WTC11 (cell line): Measurements from ENCODE around the gene ZNF813. TPM values are rescaled to one million over a fixed set of nuclear protein-coding genes. Genes with fewer than 3 reads are reported as not detected.

Source experiments
- ATAC-seq: fragments of 200-7000 bp; cut with Tn5 transposase; 2 replicates; pipeline ENCODE4 v1.10.0; 2021; ENCODE audit warnings: mild to moderate bottlenecking, moderate library complexity
- CTCF ChIA-PET: fragments of 300-600 bp; sonication (Branson Sonifier 250); formaldehyde crosslinking; loops from one replicate; lab custom pipeline; 2021; ENCODE audit warnings: antibody characterized with exemption; lab: Charles Lee
- POLR2A ChIA-PET: fragments of 350-600 bp; sonication (Branson Sonifier 250); formaldehyde crosslinking; loops from one replicate; lab custom pipeline; 2021; ENCODE audit warnings: antibody characterized with exemption; lab: Charles Lee
- DNase-seq: peaks from one replicate; pipeline ENCODE4 v3.0.0; 2021; ENCODE audit warnings: low spot score
- H3K27ac Mint-ChIP-seq: 2 replicates; pipeline ENCODE4 v1.8.0; 2021; ENCODE audit warnings: mixed read lengths
- H3K27me3 Mint-ChIP-seq: 2 replicates; pipeline ENCODE4 v1.8.0; 2021; ENCODE audit warnings: low read depth, mild to moderate bottlenecking, moderate library complexity, mixed read lengths
- H3K36me3 Mint-ChIP-seq: 2 replicates; pipeline ENCODE4 v1.8.0; 2021; ENCODE audit warnings: mixed read lengths
- H3K4me1 Mint-ChIP-seq: 2 replicates; pipeline ENCODE4 v1.8.0; 2022; ENCODE audit warnings: mixed read lengths
- H3K4me3 Mint-ChIP-seq: 2 replicates; pipeline ENCODE4 v1.8.0; 2021; ENCODE audit warnings: mild to moderate bottlenecking, moderate library complexity, mixed read lengths
- H3K9me3 Mint-ChIP-seq: 2 replicates; pipeline ENCODE4 v1.8.0; 2021; ENCODE audit warnings: mixed read lengths
- CBFB ChIP-seq: sonication (generic); formaldehyde crosslinking; IDR thresholded peaks from 2 replicates; pipeline ENCODE4 v1.8.1; 2022; ENCODE audit warnings: mild to moderate bottlenecking, low read depth, missing genetic modification reagents
- CREB1 ChIP-seq: sonication (generic); formaldehyde crosslinking; IDR thresholded peaks from 2 replicates; pipeline ENCODE4 v1.8.0; 2023; ENCODE audit warnings: mild to moderate bottlenecking, missing genetic modification reagents
- CTCF ChIP-seq: fragments of 200-600 bp; IDR thresholded peaks from 2 replicates; pipeline ENCODE4 v1.8.0; 2022; ENCODE audit warnings: antibody characterized with exemption
- ELF4 ChIP-seq: sonication (generic); formaldehyde crosslinking; IDR thresholded peaks from 2 replicates; pipeline ENCODE4 v1.8.1; 2022; ENCODE audit warnings: low read depth, mild to moderate bottlenecking, moderate library complexity, missing genetic modification reagents
- FOXJ3 ChIP-seq: sonication (generic); formaldehyde crosslinking; IDR thresholded peaks from 2 replicates; pipeline ENCODE4 v1.9.0; 2021; ENCODE audit warnings: missing genetic modification reagents, mild to moderate bottlenecking, borderline replicate concordance
- GABPB1 ChIP-seq: sonication (generic); formaldehyde crosslinking; IDR thresholded peaks from 2 replicates; pipeline ENCODE4 v1.8.1; 2023; ENCODE audit warnings: mild to moderate bottlenecking, missing genetic modification reagents
- GRHL2 ChIP-seq: fragments of 250-450 bp; sonication (Bioruptor Pico); IDR thresholded peaks from 2 replicates; pipeline ENCODE4 v1.8.0; 2022; ENCODE audit warnings: mild to moderate bottlenecking, moderate library complexity; ENCODE audit not compliant: insufficient replicate concordance, severe bottlenecking
- GTF2I ChIP-seq: fragments of 250-450 bp; sonication (Bioruptor Pico); conservative IDR thresholded peaks from 2 replicates; pipeline ENCODE4 v1.4.0; 2021; ENCODE audit warnings: mild to moderate bottlenecking
- JUN ChIP-seq: sonication (generic); formaldehyde crosslinking; IDR thresholded peaks from 2 replicates; pipeline ENCODE4 v1.8.0; 2023; ENCODE audit warnings: mild to moderate bottlenecking, missing genetic modification reagents
- KAT7 ChIP-seq: sonication (generic); formaldehyde crosslinking; IDR thresholded peaks from 2 replicates; pipeline ENCODE4 v1.8.1; 2023; ENCODE audit warnings: missing genetic modification reagents, mild to moderate bottlenecking, borderline replicate concordance
- MLX ChIP-seq: sonication (generic); formaldehyde crosslinking; IDR thresholded peaks from 2 replicates; pipeline ENCODE4 v1.8.1; 2023; ENCODE audit warnings: mild to moderate bottlenecking, missing genetic modification reagents, moderate library complexity
- NFATC4 ChIP-seq: fragments of 250-450 bp; sonication (Bioruptor Pico); IDR thresholded peaks from 2 replicates; pipeline ENCODE4 v1.9.0; 2021; ENCODE audit warnings: mild to moderate bottlenecking
- PRRX2 ChIP-seq: fragments of 250-450 bp; sonication (Bioruptor Pico); IDR thresholded peaks from 2 replicates; pipeline ENCODE4 v1.8.0; 2021; ENCODE audit warnings: mild to moderate bottlenecking
- RELA ChIP-seq: sonication (generic); formaldehyde crosslinking; IDR thresholded peaks from 2 replicates; pipeline ENCODE4 v1.8.1; 2022; ENCODE audit warnings: missing genetic modification reagents, mild to moderate bottlenecking, borderline replicate concordance
- RORB ChIP-seq: fragments of 250-450 bp; sonication (Bioruptor Pico); IDR thresholded peaks from 2 replicates; pipeline ENCODE4 v1.9.0; 2021; ENCODE audit warnings: mild to moderate bottlenecking
- SMAD3 ChIP-seq: sonication (generic); formaldehyde crosslinking; IDR thresholded peaks from 2 replicates; pipeline ENCODE4 v1.8.0; 2022; ENCODE audit warnings: missing genetic modification reagents, mild to moderate bottlenecking, borderline replicate concordance
- SMAD4 ChIP-seq: sonication (generic); formaldehyde crosslinking; IDR thresholded peaks from 2 replicates; pipeline ENCODE4 v1.8.0; 2022; ENCODE audit warnings: mild to moderate bottlenecking, missing genetic modification reagents
- SP1 ChIP-seq: sonication (generic); formaldehyde crosslinking; conservative IDR thresholded peaks from 2 replicates; pipeline ENCODE4 v1.8.1; 2022; ENCODE audit warnings: missing genetic modification reagents
- TEAD4 ChIP-seq: sonication (generic); formaldehyde crosslinking; IDR thresholded peaks from 2 replicates; pipeline ENCODE4 v1.8.0; 2022; ENCODE audit warnings: mild to moderate bottlenecking, missing genetic modification reagents
- ZBTB21 ChIP-seq: sonication (generic); formaldehyde crosslinking; IDR thresholded peaks from 2 replicates; pipeline ENCODE4 v1.8.1; 2023; ENCODE audit warnings: mild to moderate bottlenecking, missing genetic modification reagents, borderline replicate concordance
- ZNF138 ChIP-seq: sonication (generic); formaldehyde crosslinking; conservative IDR thresholded peaks from 2 replicates; pipeline ENCODE4 v1.8.1; 2022; ENCODE audit warnings: mild to moderate bottlenecking, moderate library complexity, missing genetic modification reagents
- ZNF281 ChIP-seq: sonication (generic); formaldehyde crosslinking; IDR thresholded peaks from 2 replicates; pipeline ENCODE4 v1.8.0; 2023; ENCODE audit warnings: mild to moderate bottlenecking, missing genetic modification reagents
- ZNF512 ChIP-seq: sonication (generic); formaldehyde crosslinking; IDR thresholded peaks from 2 replicates; pipeline ENCODE4 v1.8.1; 2022; ENCODE audit warnings: missing genetic modification reagents, borderline replicate concordance
- total RNA-seq: library from RNA; stranded (reverse); gene quantifications from 3 replicates; pipeline ENCODE4 v1.2.3, GENCODE V29; 2021

ZNF813 gene
- total RNA-seq, 1 experiment from 2014 or later = 17.5 TPM

GRCh38 chr19:53509845-53510244 lies 42.3 kb downstream of the ZNF813 start (continued):
- TF ChIP-seq PRRX2 (CRISPR knock-in tag) (no peak), GTF2I (CRISPR knock-in tag) (no peak), CREB1 (CRISPR knock-in tag) (no peak), ELF4 (no peak), ZNF512 (CRISPR knock-in tag) (no peak)
- TF ChIP-seq, all 79 proteins: peak for 0

GRCh38 chr19:53511357-53511756 lies 43.8 kb downstream of the ZNF813 start:
- Mint-ChIP-seq H3K4me3 (no peak overlapping the region), H3K27me3 (no peaks in the 10 kb centered on the region), H3K27ac (no peak overlapping the region), H3K9me3 (no peaks in the 10 kb centered on the region), H3K36me3 (no peaks in the 10 kb centered on the region)
- CTCF ChIA-PET = interaction anchor here (1.0 to 2.4 kb wide), 10 partner anchors 9 to 316 kb away, joined by 3 to 27 read pairs (median 8); no protein-coding TSS in a partner anchor
- TF ChIP-seq ZNF138 (CRISPR knock-in tag) (no peak), SP1 (CRISPR knock-in tag) (no peak), KAT7 (CRISPR knock-in tag) (no peak), GABPB1 (no peak), FOXJ3 (CRISPR knock-in tag) (no peak), ZNF512 (CRISPR knock-in tag) (no peak), SMAD4 (CRISPR knock-in tag) (no peak), CBFB (CRISPR knock-in tag) (no peak), ZNF281 (CRISPR knock-in tag) (no peak)
- TF ChIP-seq, all 79 proteins: peak for 0
- H3K4me1 Mint-ChIP-seq = peaks cover 13% of the 10 kb centered on the region
- POLR2A ChIA-PET = no interaction called here
- ATAC-seq (no peak), DNase-seq (no peak)

- ATAC-seq = peak; percentile 99
- no peak for TF ChIP-seq TEAD4 (CRISPR knock-in tag)
- no peak for TF ChIP-seq ZNF281 (CRISPR knock-in tag)
- no peak for TF ChIP-seq JUN (CRISPR knock-in tag)
- TF ChIP-seq GRHL2 = no peak
- no peak for TF ChIP-seq RORB
- no peak for TF ChIP-seq ZBTB21 (CRISPR knock-in tag)
- TF ChIP-seq SP1 (CRISPR knock-in tag) = peak; percentile 41; the same call in 1 of the 2 replicates
- no peak for TF ChIP-seq RELA
- TF ChIP-seq NFATC4 (CRISPR knock-in tag) = no peak
- peak; percentile 78 for TF ChIP-seq CTCF
- no peak for TF ChIP-seq MLX (CRISPR knock-in tag)
- no peak for TF ChIP-seq SMAD3
These were observed 44.4 kb downstream of the ZNF813 start for GRCh38 chr19:53511933-53512374.

More at GRCh38 chr19:53511933-53512374, 44.4 kb downstream of the ZNF813 start:
- CTCF ChIA-PET = interaction anchor here (0.5 to 1.5 kb wide), 20 partner anchors 9 to 973 kb away, joined by 3 to 24 read pairs (median 4); partner anchors contain the start of gene ZNF761
- H3K9me3 Mint-ChIP-seq = no peaks in the 10 kb centered on the region
- H3K4me3 Mint-ChIP-seq = no peak overlapping the region
- POLR2A ChIA-PET = interaction anchor here (0.6 kb wide), 1 partner anchor 9 kb away, joined by 3 read pairs; no protein-coding TSS in a partner anchor
- peak; percentile 91 for DNase-seq
- H3K4me1 Mint-ChIP-seq = peaks cover 7% of the 10 kb centered on the region
- no peak overlapping the region for H3K27ac Mint-ChIP-seq
- no peaks in the 10 kb centered on the region for H3K27me3 Mint-ChIP-seq
- H3K36me3 Mint-ChIP-seq = no peaks in the 10 kb centered on the region
